K562 (cell line): Measurements from ENCODE around the gene DPYSL4. TPM values are rescaled to one million over a fixed set of nuclear protein-coding genes. Genes with fewer than 3 reads are reported as not detected.

ENCODE experiments used
- BRCA1 ChIP-seq, 2 experiments: fragments of 450-650 bp in 1 of 2; sonication (generic) in 1 of 2; formaldehyde crosslinking in 1 of 2; IDR thresholded peaks; 2 replicates each; pipeline versions ENCODE4 v1.5.0 to v1.6.1; 2017 to 2020; ENCODE audit warnings: mild to moderate bottlenecking in 1 of 2, missing genetic modification reagents in 1 of 2
- CREB1 ChIP-seq, 2 experiments: sonication (generic) in 1 of 2; formaldehyde crosslinking in 1 of 2; IDR thresholded peaks; 2 replicates each; pipeline versions ENCODE4 v1.6.1 to v1.8.0; 2012 to 2022; ENCODE audit warnings: inconsistent platforms in 1 of 2, mild to moderate bottlenecking in 1 of 2, missing genetic modification reagents in 1 of 2, moderate library complexity in 1 of 2
- CREM ChIP-seq: IDR thresholded peaks from 2 replicates; pipeline ENCODE4 v1.6.1; 2014; ENCODE audit warnings: antibody characterized with exemption, low read depth
- DACH1 ChIP-seq: fragments of 450-650 bp; IDR thresholded peaks from 2 replicates; pipeline ENCODE4 v1.6.1; 2018; ENCODE audit not compliant: partially characterized antibody
- DMBX1 ChIP-seq: fragments of 250-450 bp; sonication (Bioruptor Pico); IDR thresholded peaks from 2 replicates; pipeline ENCODE4 v1.8.0; 2022; ENCODE audit warnings: inconsistent platforms, mild to moderate bottlenecking, moderate library complexity, borderline replicate concordance
- DPF2 ChIP-seq: fragments of 450-650 bp; IDR thresholded peaks from 2 replicates; pipeline ENCODE4 v1.6.1; 2016
- MAFK ChIP-seq: IDR thresholded peaks from 2 replicates; pipeline ENCODE4 v1.6.1; 2011; ENCODE audit warnings: low read length, improper control_type of control experiment
- MIER1 ChIP-seq: fragments of 450-650 bp; IDR thresholded peaks from 2 replicates; pipeline ENCODE4 v1.6.1; 2016; ENCODE audit warnings: antibody characterized with exemption, mild to moderate bottlenecking, low read depth
- NFE2L1 ChIP-seq: fragments of 450-650 bp; IDR thresholded peaks from 2 replicates; pipeline ENCODE4 v1.6.1; 2016; ENCODE audit warnings: missing genetic modification characterization, low read depth, mild to moderate bottlenecking, missing compliant biosample characterization, moderate library complexity, borderline replicate concordance
- NFRKB ChIP-seq: fragments of 450-650 bp; IDR thresholded peaks from 2 replicates; pipeline ENCODE4 v1.6.1; 2016; ENCODE audit warnings: low read depth
- RCOR1 ChIP-seq, 2 experiments: IDR thresholded peaks; 2 replicates each; pipeline ENCODE4 v1.6.1; 2012; ENCODE audit warnings: low read depth in 2 of 2, low read length in 2 of 2, borderline replicate concordance in 1 of 2, improper control_type of control experiment in 1 of 2
- TAF7 ChIP-seq: fragments of 450-650 bp; IDR thresholded peaks from 2 replicates; pipeline ENCODE4 v1.6.1; 2016; ENCODE audit warnings: missing genetic modification characterization, missing compliant biosample characterization
- TAF9B ChIP-seq: fragments of 450-650 bp; IDR thresholded peaks from 2 replicates; pipeline ENCODE4 v1.6.1; 2018; ENCODE audit warnings: mild to moderate bottlenecking; ENCODE audit not compliant: partially characterized antibody
- ZFP1 ChIP-seq: fragments of 450-650 bp; formaldehyde crosslinking; IDR thresholded peaks from 2 replicates; pipeline ENCODE4 v1.4.0; 2020; ENCODE audit warnings: mild to moderate bottlenecking, mixed read lengths
- ZNF143 ChIP-seq: sonication (generic); formaldehyde crosslinking; IDR thresholded peaks from 2 replicates; pipeline ENCODE4 v1.9.0; 2022; ENCODE audit warnings: mild to moderate bottlenecking, missing genetic modification reagents
- ZNF41 ChIP-seq: fragments of 250-450 bp; sonication (Bioruptor Pico); conservative IDR thresholded peaks from 2 replicates; pipeline ENCODE4 v1.4.0; 2020; ENCODE audit warnings: mild to moderate bottlenecking
- ZNF57 ChIP-seq: fragments of 450-650 bp; formaldehyde crosslinking; IDR thresholded peaks from 2 replicates; pipeline ENCODE4 v1.4.0; 2020; ENCODE audit warnings: mild to moderate bottlenecking, moderate library complexity
- ZNF644 ChIP-seq: fragments of 200-800 bp; sonication (Bioruptor generic); IDR thresholded peaks from 2 replicates; pipeline ENCODE4 v1.6.1; 2016; ENCODE audit warnings: low read depth, missing genetic modification characterization, missing compliant biosample characterization
- ZNF764 ChIP-seq: fragments of 250-450 bp; sonication (Bioruptor Pico); IDR thresholded peaks from 2 replicates; pipeline ENCODE4 v1.4.0; 2020; ENCODE audit warnings: low read depth, mild to moderate bottlenecking, moderate library complexity
- ZSCAN29 ChIP-seq: fragments of 450-650 bp; IDR thresholded peaks from 2 replicates; pipeline ENCODE4 v1.6.1; 2017
- polyA plus RNA-seq, 8 experiments: library from polyadenylated mRNA; depleted of rRNA in 4 of 8; stranded (reverse) in 5 of 8; unstranded in 3 of 8; fragments of >200 nt; fragmentation: Nextera tagmentation in 2 of 8; fragmentation: Illumina TruSeq in 1 of 8; extraction: Ambion mirVana in 2 of 8; extraction: Trizol in 1 of 8; gene quantifications; 2 replicates each; pipeline versions ENCODE4 v1.2.1 to v1.2.3, GENCODE V29; 2011 to 2014; ENCODE audit warnings: inconsistent platforms in 1 of 8, missing spikeins in 1 of 8
- total RNA-seq, 7 experiments: library from RNA; depleted of rRNA in 6 of 7; stranded (reverse); fragments of >200 nt in 6 of 7; fragmentation: Illumina TruSeq in 2 of 7; extraction: Trizol in 2 of 7; gene quantifications; 2 replicates each; pipeline versions ENCODE4 v1.2.1 to v1.2.3, GENCODE V29; 2011 to 2021; ENCODE audit warnings: low replicate concordance in 1 of 7
- TF ChIP-seq, protein P1 (sequence below): sonication (generic); formaldehyde crosslinking; IDR thresholded peaks from 2 replicates; pipeline ENCODE4 v1.9.0; 2022; ENCODE audit warnings: mild to moderate bottlenecking, missing genetic modification reagents
- TF ChIP-seq, protein P2 (sequence below), 2 experiments: fragments of 450-650 bp; conservative IDR thresholded peaks; 2 replicates each; pipeline ENCODE4 v1.6.1; 2017; ENCODE audit warnings: mild to moderate bottlenecking in 2 of 2, moderate library complexity in 2 of 2

Gene DPYSL4
- total and polyA plus RNA-seq, 9 of the 15 experiments (the other 6 are each of a cell fraction or from before 2014, with no cell fraction given), result 0.03 TPM; not detected in 8

DNA sequence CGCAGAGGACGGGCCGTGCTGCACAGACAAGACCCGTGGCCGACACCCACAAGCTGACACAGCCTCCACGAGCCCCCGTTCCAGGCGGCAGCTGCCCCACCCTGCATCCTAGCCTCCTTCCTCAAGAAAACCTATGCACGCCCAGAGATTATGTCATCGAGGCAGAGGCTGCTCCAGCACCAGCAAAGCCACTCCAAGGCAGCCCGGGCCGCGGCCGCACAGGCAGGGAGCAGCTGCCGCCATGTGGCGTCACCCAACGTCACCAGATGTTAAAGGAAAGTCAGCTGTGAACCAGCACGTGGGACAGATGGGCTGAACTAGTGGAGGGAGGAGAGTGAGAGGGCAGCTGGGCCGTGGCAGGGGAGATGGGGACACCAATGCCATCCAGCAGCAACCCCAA, 61.2 kb downstream of the DPYSL4 start (continued):
- TF ChIP-seq DACH1, result peak; percentile 43
- TF ChIP-seq ZNF143 (CRISPR knock-in tag), result no peak
- TF ChIP-seq ZSCAN29, result no peak
- TF ChIP-seq ZNF644 (tag), result no peak
- TF ChIP-seq MAFK, result no peak
- TF ChIP-seq NFE2L1 (tag), result no peak
- TF ChIP-seq CREM, result peak; percentile 56
- no peak for TF ChIP-seq DMBX1 (CRISPR knock-in tag)
- TF ChIP-seq ZNF57 (CRISPR knock-in tag), result no peak
- TF ChIP-seq, protein P1, sequence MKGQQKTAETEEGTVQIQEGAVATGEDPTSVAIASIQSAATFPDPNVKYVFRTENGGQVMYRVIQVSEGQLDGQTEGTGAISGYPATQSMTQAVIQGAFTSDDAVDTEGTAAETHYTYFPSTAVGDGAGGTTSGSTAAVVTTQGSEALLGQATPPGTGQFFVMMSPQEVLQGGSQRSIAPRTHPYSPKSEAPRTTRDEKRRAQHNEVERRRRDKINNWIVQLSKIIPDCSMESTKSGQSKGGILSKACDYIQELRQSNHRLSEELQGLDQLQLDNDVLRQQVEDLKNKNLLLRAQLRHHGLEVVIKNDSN (CRISPR knock-in tag), result peak; percentile 65
- no peak for TF ChIP-seq BRCA1 (IDR thresholded peaks at IDR 0.05)
- TF ChIP-seq BRCA1 (CRISPR knock-in tag; IDR thresholded peaks at IDR 0.05), result no peak
- TF ChIP-seq TAF9B, result no peak
- TF ChIP-seq, protein P2, sequence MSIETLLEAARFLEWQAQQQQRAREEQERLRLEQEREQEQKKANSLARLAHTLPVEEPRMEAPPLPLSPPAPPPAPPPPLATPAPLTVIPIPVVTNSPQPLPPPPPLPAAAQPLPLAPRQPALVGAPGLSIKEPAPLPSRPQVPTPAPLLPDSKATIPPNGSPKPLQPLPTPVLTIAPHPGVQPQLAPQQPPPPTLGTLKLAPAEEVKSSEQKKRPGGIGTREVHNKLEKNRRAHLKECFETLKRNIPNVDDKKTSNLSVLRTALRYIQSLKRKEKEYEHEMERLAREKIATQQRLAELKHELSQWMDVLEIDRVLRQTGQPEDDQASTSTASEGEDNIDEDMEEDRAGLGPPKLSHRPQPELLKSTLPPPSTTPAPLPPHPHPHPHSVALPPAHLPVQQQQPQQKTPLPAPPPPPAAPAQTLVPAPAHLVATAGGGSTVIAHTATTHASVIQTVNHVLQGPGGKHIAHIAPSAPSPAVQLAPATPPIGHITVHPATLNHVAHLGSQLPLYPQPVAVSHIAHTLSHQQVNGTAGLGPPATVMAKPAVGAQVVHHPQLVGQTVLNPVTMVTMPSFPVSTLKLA (conservative IDR thresholded peaks at IDR 0.05), result no peak
- no peak for TF ChIP-seq ZNF764 (CRISPR knock-in tag)
- TF ChIP-seq MIER1, result no peak
- TF ChIP-seq CREB1 (IDR thresholded peaks at IDR 0.05), result peak; percentile 47
- TF ChIP-seq CREB1 (CRISPR knock-in tag; IDR thresholded peaks at IDR 0.05), result peak; percentile 42; the same call in 1 of the 2 replicates
- no peak for TF ChIP-seq NFRKB
- no peak for TF ChIP-seq RCOR1 (IDR thresholded peaks at IDR 0.05; ENCODE audit: borderline replicate concordance in 1 of 2, low read depth in 2 of 2, low read length in 2 of 2)
- TF ChIP-seq ZNF41 (CRISPR knock-in tag), result no peak
- TF ChIP-seq TAF7 (tag), result no peak
- no peak for TF ChIP-seq ZFP1 (CRISPR knock-in tag)
- no peak for TF ChIP-seq DPF2
